ENCODE measurements around the gene LUZP4. TPM values are rescaled to one million over a fixed set of nuclear protein-coding genes. Genes with fewer than 3 reads are reported as not detected.

The LUZP4 gene, protein sequence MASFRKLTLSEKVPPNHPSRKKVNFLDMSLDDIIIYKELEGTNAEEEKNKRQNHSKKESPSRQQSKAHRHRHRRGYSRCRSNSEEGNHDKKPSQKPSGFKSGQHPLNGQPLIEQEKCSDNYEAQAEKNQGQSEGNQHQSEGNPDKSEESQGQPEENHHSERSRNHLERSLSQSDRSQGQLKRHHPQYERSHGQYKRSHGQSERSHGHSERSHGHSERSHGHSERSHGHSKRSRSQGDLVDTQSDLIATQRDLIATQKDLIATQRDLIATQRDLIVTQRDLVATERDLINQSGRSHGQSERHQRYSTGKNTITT
- total RNA-seq (not detected), polyA plus RNA-seq (not detected)
- long read RNA-seq, donor 1, result 0 reads
- long read RNA-seq, donor 2, result 0 reads
- long read RNA-seq, donor 3, result 0 reads
- long read RNA-seq, donor 4, result 0 reads
- long read RNA-seq, donor 5, result 0 reads
- long read RNA-seq, donor 6, result 0 reads
- long read RNA-seq, donor 7, result 0 reads
- long read RNA-seq, donor 8, result 0 reads
- long read RNA-seq, donor 9, result 0 reads
- long read RNA-seq, donor 10, result 0 reads

DNA sequence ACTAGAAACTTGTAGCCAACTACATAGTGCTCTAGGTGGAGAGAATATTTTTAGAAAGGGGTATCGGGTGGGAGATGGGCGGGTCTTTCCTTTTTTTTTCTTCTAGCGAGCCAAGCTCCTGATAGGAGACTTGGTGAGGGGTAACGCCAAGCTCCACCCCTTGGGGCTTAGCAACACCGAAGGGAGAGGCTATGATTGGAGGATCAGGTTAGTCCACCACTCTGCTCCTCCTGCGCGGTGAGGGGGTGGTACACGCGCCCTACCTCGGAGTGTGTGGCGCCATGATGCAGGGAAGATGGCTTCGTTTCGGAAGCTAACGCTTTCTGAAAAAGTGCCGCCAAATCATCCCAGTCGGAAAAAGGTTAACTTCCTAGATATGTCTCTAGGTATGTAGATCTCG lies at the start of gene LUZP4:
TSS of gene LUZP4 (plus strand) at position 251 of the 400 bp plus-strand sequence. CDS start at position 296, 45 bp downstream.
- intact Hi-C loops (cut with DNase I), result no loop called here
- Histone ChIP-seq H3K4me3 (no peak within 1 kb of the TSS), H3K27ac (no peak within 1 kb of the TSS), H3K9me3 (replicated peaks in 1 of 3) (no peaks in the 10 kb centered on the region), H3K27me3 (peaks cover 10% of the 10 kb centered on the region), H3K4me1 (replicated peaks in 1 of 2) (no peaks in the 10 kb centered on the region), H3K36me3 (replicated peaks in 1 of 2) (no peaks in the 10 kb centered on the region)
- DNase-seq, result no peak
- 72 to 100% (median 92%) methylated on average over 8 to 17 of the region's 17 CpGs for WGBS, 4 donors
- TF ChIP-seq, protein P1, sequence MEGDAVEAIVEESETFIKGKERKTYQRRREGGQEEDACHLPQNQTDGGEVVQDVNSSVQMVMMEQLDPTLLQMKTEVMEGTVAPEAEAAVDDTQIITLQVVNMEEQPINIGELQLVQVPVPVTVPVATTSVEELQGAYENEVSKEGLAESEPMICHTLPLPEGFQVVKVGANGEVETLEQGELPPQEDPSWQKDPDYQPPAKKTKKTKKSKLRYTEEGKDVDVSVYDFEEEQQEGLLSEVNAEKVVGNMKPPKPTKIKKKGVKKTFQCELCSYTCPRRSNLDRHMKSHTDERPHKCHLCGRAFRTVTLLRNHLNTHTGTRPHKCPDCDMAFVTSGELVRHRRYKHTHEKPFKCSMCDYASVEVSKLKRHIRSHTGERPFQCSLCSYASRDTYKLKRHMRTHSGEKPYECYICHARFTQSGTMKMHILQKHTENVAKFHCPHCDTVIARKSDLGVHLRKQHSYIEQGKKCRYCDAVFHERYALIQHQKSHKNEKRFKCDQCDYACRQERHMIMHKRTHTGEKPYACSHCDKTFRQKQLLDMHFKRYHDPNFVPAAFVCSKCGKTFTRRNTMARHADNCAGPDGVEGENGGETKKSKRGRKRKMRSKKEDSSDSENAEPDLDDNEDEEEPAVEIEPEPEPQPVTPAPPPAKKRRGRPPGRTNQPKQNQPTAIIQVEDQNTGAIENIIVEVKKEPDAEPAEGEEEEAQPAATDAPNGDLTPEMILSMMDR (IDR thresholded peaks at IDR 0.05), result no peak
- no peak for TF ChIP-seq POLR2A (IDR thresholded peaks at IDR 0.05)

DNA sequence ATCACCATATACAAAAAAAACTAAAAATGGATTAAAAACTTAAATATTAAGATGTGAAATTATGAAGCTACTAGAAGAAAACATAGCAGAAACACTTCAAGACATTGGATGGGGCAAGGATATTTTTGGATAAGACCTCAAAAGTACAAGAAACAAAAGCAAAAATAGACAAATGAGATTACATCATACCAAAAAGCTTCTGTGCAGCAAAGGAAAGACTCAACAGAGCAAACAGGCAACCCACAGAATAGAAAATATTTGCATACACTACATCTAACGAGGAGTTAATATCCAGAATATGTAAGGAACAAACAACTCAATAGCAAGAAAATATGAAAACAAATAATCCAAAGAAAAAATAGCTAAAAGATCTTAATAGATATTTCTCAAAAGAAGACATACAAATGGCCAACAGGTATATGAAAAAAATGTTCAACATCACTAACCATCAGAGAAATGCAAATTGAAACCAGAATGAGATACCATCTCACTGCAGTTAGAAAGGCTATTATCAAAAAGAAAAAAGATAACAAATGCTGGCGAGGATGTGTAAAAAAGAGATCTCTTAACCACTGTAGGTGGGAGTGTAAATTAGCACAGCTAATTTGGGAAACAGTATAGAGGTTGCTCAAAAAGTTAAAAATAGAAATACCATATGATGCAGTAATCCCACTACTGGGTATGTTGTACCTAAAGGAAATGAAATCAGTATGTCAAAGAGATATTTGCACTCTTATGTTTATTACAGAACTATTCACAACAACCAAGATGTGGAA lies 37.9 kb upstream of the LUZP4 start:
- WGBS, 4 donors, result 62 to 82% (median 74%) methylated on average over 2 of the region's 2 CpGs
- TF ChIP-seq, protein P1 (IDR thresholded peaks at IDR 0.05), result no peak
- TF ChIP-seq POLR2A (IDR thresholded peaks at IDR 0.05), result no peak

DNA sequence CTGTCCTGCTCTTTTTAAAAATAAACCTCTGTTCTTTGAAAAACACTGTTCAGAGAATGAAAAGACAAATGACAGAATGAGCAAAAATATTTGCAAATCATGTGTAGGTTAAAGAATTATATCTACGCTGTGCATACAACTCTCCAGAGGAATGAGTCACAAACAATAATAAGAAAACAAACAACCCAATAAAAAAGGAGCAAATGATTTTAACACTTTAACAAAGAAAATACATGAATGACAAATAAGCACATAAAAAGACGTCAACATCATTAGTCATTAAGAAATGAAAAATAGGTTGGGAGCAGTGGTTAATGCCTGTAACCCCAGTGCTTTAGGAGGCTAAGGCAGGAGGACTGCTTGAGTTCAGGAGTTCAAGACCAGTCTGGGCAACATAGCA lies 34.5 kb upstream of the LUZP4 start:
- intact Hi-C loops (cut with DNase I), result no loop called here

More for the DNA sequence above, 37.9 kb upstream of the LUZP4 start:
- peaks cover 9% of the 10 kb centered on the region for H3K27me3 ChIP-seq
- intact Hi-C loops (cut with DNase I), result no loop called here
- no peaks in the 10 kb centered on the region for H3K36me3 ChIP-seq (replicated peaks in 1 of 2)
- H3K9me3 ChIP-seq (replicated peaks in 1 of 3), result no peaks in the 10 kb centered on the region
- DNase-seq, result no peak
- H3K27ac ChIP-seq, result no peak overlapping the region
- no peak overlapping the region for H3K4me3 ChIP-seq
- no peaks in the 10 kb centered on the region for H3K4me1 ChIP-seq (replicated peaks in 1 of 2)

DNA sequence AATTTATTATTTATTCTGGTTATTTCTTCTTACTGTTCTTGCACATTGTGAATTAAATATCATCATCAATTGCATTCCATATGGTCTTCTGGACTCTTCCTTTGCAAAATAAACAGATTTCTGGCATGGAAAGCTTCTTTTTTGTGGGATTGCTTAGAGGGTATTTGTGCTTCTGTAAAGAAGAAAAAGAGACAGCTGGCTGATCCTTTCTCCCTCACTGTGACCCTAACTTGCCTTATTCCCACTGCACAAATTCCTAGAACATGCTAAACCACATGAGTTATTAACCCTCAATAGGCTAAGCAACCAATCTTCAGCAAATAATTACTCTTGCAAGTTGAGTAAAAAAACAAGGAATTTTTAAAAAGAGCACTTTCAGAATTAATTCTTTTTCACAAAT lies 31.8 kb upstream of the LUZP4 start:
- Histone ChIP-seq H3K9me3 (replicated peaks in 1 of 3) (no peaks in the 10 kb centered on the region), H3K4me1 (replicated peaks in 1 of 2) (no peaks in the 10 kb centered on the region), H3K27ac (no peak overlapping the region), H3K36me3 (replicated peaks in 1 of 2) (no peaks in the 10 kb centered on the region), H3K4me3 (no peak overlapping the region), H3K27me3 (peaks cover 15% of the 10 kb centered on the region)
- DNase-seq, result no peak
- intact Hi-C loops (cut with DNase I), result no loop called here
- no peak for TF ChIP-seq POLR2A (IDR thresholded peaks at IDR 0.05)
- TF ChIP-seq, protein P1 (IDR thresholded peaks at IDR 0.05), result no peak

More for the DNA sequence above, 34.5 kb upstream of the LUZP4 start:
- Histone ChIP-seq H3K9me3 (replicated peaks in 1 of 3) (no peaks in the 10 kb centered on the region), H3K4me3 (no peak overlapping the region), H3K27ac (no peak overlapping the region), H3K4me1 (replicated peaks in 1 of 2) (no peaks in the 10 kb centered on the region), H3K36me3 (replicated peaks in 1 of 2) (no peaks in the 10 kb centered on the region), H3K27me3 (peaks cover 7% of the 10 kb centered on the region)
- no peak for DNase-seq
- TF ChIP-seq, protein P1 (IDR thresholded peaks at IDR 0.05), result no peak
- no peak for TF ChIP-seq POLR2A (IDR thresholded peaks at IDR 0.05)
- 65 to 80% (median 67%) methylated on average over 2 of the region's 2 CpGs for WGBS, 4 donors

Data from adrenal gland (tissue), 19 donors.